SK-N-SH (cell line): Measurements from ENCODE around the gene CLDN10. TPM values are rescaled to one million over a fixed set of nuclear protein-coding genes. Genes with fewer than 3 reads are reported as not detected.

Experiments
- CTCF ChIA-PET: fragments of 300-600, 350-600 bp; formaldehyde crosslinking; extraction: SDS; loops from one replicate; lab custom pipeline; 2021; lab: Yijun Ruan, JAX
- POLR2A ChIA-PET: fragments of 350-600 bp; sonication (Branson Sonifier 250); formaldehyde crosslinking; extraction: SDS; loops from one replicate; lab custom pipeline; 2020; ENCODE audit warnings: antibody characterized with exemption, inconsistent platforms; lab: Yijun Ruan, JAX
- DNase-seq: peaks from one replicate; pipeline ENCODE4 v3.0.0; 2012
- H2AFZ ChIP-seq: fragments of 200-600 bp; sonication (generic); 2 replicates; pipeline ENCODE4 v1.8.1; 2016; ENCODE audit warnings: antibody characterized with exemption, mild to moderate bottlenecking, low read depth
- H3F3A ChIP-seq: fragments of 200-600 bp; sonication (generic); replicated peaks from 2 replicates; pipeline ENCODE3; 2016; ENCODE audit warnings: antibody characterized with exemption, mild to moderate bottlenecking; ENCODE audit not compliant: insufficient read depth
- H3K27ac ChIP-seq, 2 experiments: fragments of 200-500 bp in 1 of 2; fragments of 200-600 bp in 1 of 2; sonication (Bioruptor generic) in 1 of 2; sonication (generic), shearing (Covaris generic) in 1 of 2; 2 replicates each; pipeline versions ENCODE4 v1.5.1 to v1.6.1; 2014 to 2016; ENCODE audit warnings: low read depth in 2 of 2, inconsistent platforms in 1 of 2, low read length in 1 of 2, mild to moderate bottlenecking in 1 of 2, mixed read lengths in 1 of 2
- H3K27me3 ChIP-seq: fragments of 200-600 bp; sonication (generic), shearing (Covaris generic); 2 replicates; pipeline ENCODE4 v1.6.1; 2016; ENCODE audit warnings: mixed run types; ENCODE audit not compliant: insufficient read depth
- H3K36me3 ChIP-seq, 2 experiments: fragments of 200-500 bp in 1 of 2; fragments of 200-600 bp in 1 of 2; sonication (Bioruptor generic) in 1 of 2; sonication (generic) in 1 of 2; replicated peaks in 1 of 2; 2 replicates each; pipeline versions ENCODE3 to v1.5.1; 2014 to 2016; ENCODE audit warnings: low read length in 1 of 2, mild to moderate bottlenecking in 1 of 2; ENCODE audit not compliant: insufficient read depth in 2 of 2, control insufficient read depth in 1 of 2
- H3K4me1 ChIP-seq, 2 experiments: fragments of 200-500 bp in 1 of 2; fragments of 200-600 bp in 1 of 2; sonication (Bioruptor generic) in 1 of 2; sonication (generic), shearing (Covaris generic) in 1 of 2; 2 replicates each; pipeline versions ENCODE4 v1.5.1 to v1.6.1; 2014 to 2016; ENCODE audit warnings: low read depth in 1 of 2, low read length in 1 of 2, mixed run types in 1 of 2; ENCODE audit not compliant: insufficient read depth in 2 of 2, control insufficient read depth in 1 of 2
- H3K4me2 ChIP-seq: fragments of 200-600 bp; sonication (generic), shearing (Covaris generic); 2 replicates; pipeline ENCODE4 v1.6.1; 2017; ENCODE audit warnings: mixed run types
- H3K4me3 ChIP-seq, 2 experiments: fragments of 200-500 bp in 1 of 2; fragments of 200-600 bp in 1 of 2; sonication (Bioruptor generic) in 1 of 2; sonication (generic), shearing (Covaris generic) in 1 of 2; 2 replicates each; pipeline versions ENCODE4 v1.5.1 to v1.8.1; 2014 to 2016; ENCODE audit warnings: low read depth in 2 of 2, inconsistent platforms in 1 of 2, low read length in 1 of 2, mild to moderate bottlenecking in 1 of 2, mixed read lengths in 1 of 2, moderate library complexity in 1 of 2
- H3K79me2 ChIP-seq: fragments of 200-600 bp; sonication (generic); 2 replicates; pipeline ENCODE4 v1.8.1; 2017; ENCODE audit warnings: mild to moderate bottlenecking; ENCODE audit not compliant: insufficient read depth
- H3K9ac ChIP-seq: fragments of 200-600 bp; sonication (generic); 2 replicates; pipeline ENCODE4 v1.6.1; 2017; ENCODE audit warnings: mixed run types
- H3K9me2 ChIP-seq: fragments of 200-600 bp; sonication (generic); 2 replicates; pipeline ENCODE4 v1.6.1; 2017; ENCODE audit warnings: mixed run types
- H3K9me3 ChIP-seq: fragments of 200-600 bp; sonication (generic); 2 replicates; pipeline ENCODE4 v1.6.1; 2017; ENCODE audit warnings: mixed run types, mild to moderate bottlenecking, moderate library complexity
- H4K20me1 ChIP-seq: fragments of 200-600 bp; sonication (generic); 2 replicates; pipeline ENCODE4 v1.6.1; 2017; ENCODE audit warnings: mild to moderate bottlenecking, mixed run types; ENCODE audit not compliant: insufficient read depth
- CHD2 ChIP-seq: fragments of 150-350 bp; IDR thresholded peaks from 2 replicates; pipeline ENCODE4 v1.6.1; 2018; ENCODE audit warnings: low read length; ENCODE audit not compliant: partially characterized antibody
- ELF1 ChIP-seq: IDR thresholded peaks from 2 replicates; pipeline ENCODE4 v1.4.0; 2012
- GABPA ChIP-seq: IDR thresholded peaks from 2 replicates; pipeline ENCODE4 v1.4.0; 2012; ENCODE audit warnings: low read depth, mild to moderate bottlenecking
- IRF3 ChIP-seq: fragments of 150-350 bp; IDR thresholded peaks from 2 replicates; pipeline ENCODE4 v1.6.1; 2016; ENCODE audit warnings: mild to moderate bottlenecking, low read depth, low read length
- MAX ChIP-seq: IDR thresholded peaks from 2 replicates; pipeline ENCODE4 v1.4.0; 2012; ENCODE audit warnings: low read depth
- MEF2A ChIP-seq: IDR thresholded peaks from 2 replicates; pipeline ENCODE4 v1.4.0; 2012; ENCODE audit warnings: low read depth, borderline replicate concordance
- MXI1 ChIP-seq: IDR thresholded peaks from 2 replicates; pipeline ENCODE4 v1.6.1; 2012; ENCODE audit warnings: mild to moderate bottlenecking, low read depth, low read length, improper control_type of control experiment
- PBX3 ChIP-seq: IDR thresholded peaks from 2 replicates; pipeline ENCODE4; 2012
- RAD21 ChIP-seq: IDR thresholded peaks from 2 replicates; pipeline ENCODE4 v1.6.1; 2012; ENCODE audit warnings: mild to moderate bottlenecking, low read length
- RCOR1 ChIP-seq: fragments of 150-350 bp; IDR thresholded peaks from 2 replicates; pipeline ENCODE4 v1.6.1; 2017; ENCODE audit warnings: antibody characterized with exemption, low read length
- TAF1 ChIP-seq: IDR thresholded peaks from 2 replicates; pipeline ENCODE4 v1.6.1; 2012; ENCODE audit warnings: low read depth, mild to moderate bottlenecking, low read length, moderate library complexity, borderline replicate concordance
- TCF12 ChIP-seq: IDR thresholded peaks from 2 replicates; pipeline ENCODE4 v1.4.0; 2012
- TEAD4 ChIP-seq: IDR thresholded peaks from 2 replicates; pipeline ENCODE4 v1.4.0; 2012; ENCODE audit warnings: mild to moderate bottlenecking, borderline replicate concordance; ENCODE audit not compliant: insufficient read depth
- ZBTB33 ChIP-seq: IDR thresholded peaks from 2 replicates; pipeline ENCODE4 v1.4.0; 2012; ENCODE audit warnings: low read depth, borderline replicate concordance
- WGBS: methylation state at CpG from one replicate; pipeline ENCODE4 v1.1.6; 2017; ENCODE audit warnings: low lambda C conversion rate; 5-methylcytosine and 5-hydroxymethylcytosine counted together
- polyA plus RNA-seq, 3 experiments: library from polyadenylated mRNA; depleted of rRNA; stranded (reverse); fragments of >200 nt; gene quantifications; 2 replicates each; pipeline ENCODE4 v1.2.3, GENCODE V29; 2012
- TF ChIP-seq, protein P1 (sequence below): IDR thresholded peaks from 2 replicates; pipeline ENCODE4 v1.4.0; 2012; ENCODE audit warnings: low read depth, borderline replicate concordance

Gene CLDN10
- polyA plus RNA-seq, 1 of the 3 experiments (the other 2 are of a cell fraction) = 0.05 TPM

- TF ChIP-seq TEAD4 (no peak), TCF12 (no peak), RAD21 (no peak), ELF1 (no peak), TAF1 (no peak), MXI1 (no peak), ZBTB33 (no peak), CHD2 (no peak), GABPA (no peak), MEF2A (no peak), MAX (no peak), PBX3 (no peak), IRF3 (no peak), RCOR1 (no peak)
- TF ChIP-seq, protein P1, sequence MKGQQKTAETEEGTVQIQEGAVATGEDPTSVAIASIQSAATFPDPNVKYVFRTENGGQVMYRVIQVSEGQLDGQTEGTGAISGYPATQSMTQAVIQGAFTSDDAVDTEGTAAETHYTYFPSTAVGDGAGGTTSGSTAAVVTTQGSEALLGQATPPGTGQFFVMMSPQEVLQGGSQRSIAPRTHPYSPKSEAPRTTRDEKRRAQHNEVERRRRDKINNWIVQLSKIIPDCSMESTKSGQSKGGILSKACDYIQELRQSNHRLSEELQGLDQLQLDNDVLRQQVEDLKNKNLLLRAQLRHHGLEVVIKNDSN = no peak
- TF ChIP-seq, all 33 proteins: peak for 0
- H2AFZ ChIP-seq = no peak overlapping the region
- no peak overlapping the region for H3K4me3 ChIP-seq
- H3K27ac ChIP-seq = no peak overlapping the region
- no peaks in the 10 kb centered on the region for H4K20me1 ChIP-seq
- peaks cover 5% of the 10 kb centered on the region for H3F3A ChIP-seq
- H3K9me3 ChIP-seq = no peaks in the 10 kb centered on the region
- no peak for DNase-seq
- POLR2A ChIA-PET = no interaction called here
- no peaks in the 10 kb centered on the region for H3K79me2 ChIP-seq
- WGBS = 94% methylated on average over 6 of the region's 6 CpGs
- peaks cover 45 to 88% of the 10 kb centered on the region in 2 experiments for H3K36me3 ChIP-seq
- CTCF ChIA-PET = interaction anchor here (1.3 to 3.0 kb wide), 3 partner anchors 22 to 65 kb away, joined by 4 to 13 read pairs (median 5); no protein-coding TSS in a partner anchor
- H3K4me1 ChIP-seq = no peaks in the 10 kb centered on the region
- H3K4me2 ChIP-seq = no peak overlapping the region
- no peak overlapping the region for H3K9ac ChIP-seq
- no peaks in the 10 kb centered on the region for H3K27me3 ChIP-seq
- no peaks in the 10 kb centered on the region for H3K9me2 ChIP-seq
These were observed 49.4 kb downstream of the CLDN10 start for GRCh38 chr13:95601906-95602305.
